ENCODE results near the gene CFLAR. TPM values are rescaled to one million over a fixed set of nuclear protein-coding genes. Genes with fewer than 3 reads are reported as not detected.

Gene CFLAR
- polyA plus RNA-seq, 1 donor from 2014 or later, result 1.6 TPM

DNA sequence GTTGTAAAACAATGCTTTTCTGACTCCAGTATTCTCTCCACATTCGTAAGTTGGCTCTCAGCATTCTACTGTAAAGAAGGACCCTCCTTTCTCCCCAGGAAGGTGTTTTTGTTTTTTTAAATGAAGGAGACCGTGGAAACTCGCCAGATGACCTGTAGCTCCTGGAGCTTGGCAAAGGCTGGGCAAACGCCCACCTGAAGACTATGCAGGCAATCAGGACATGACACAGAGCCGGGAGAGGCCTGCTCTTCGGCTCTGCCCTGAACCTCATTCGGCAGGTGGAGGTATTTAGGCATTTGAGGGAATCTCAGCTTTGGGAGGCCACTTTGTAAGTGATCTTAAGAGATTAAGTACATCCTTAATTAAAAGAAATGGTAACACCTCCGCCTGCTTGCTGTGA lies 84.4 kb downstream of the CFLAR start:
- Histone ChIP-seq H3K9me3 (ENCODE audit: low read length) (no peaks in the 10 kb centered on the region), H3K36me3 (ENCODE audit: insufficient read depth, low read length) (no peaks in the 10 kb centered on the region), H3K27ac (ENCODE audit: low read length) (no peak overlapping the region), H3K9me2 (ENCODE audit: insufficient read depth, low read length) (no peaks in the 10 kb centered on the region), H4K20me1 (ENCODE audit: insufficient read depth) (no peaks in the 10 kb centered on the region), H3K79me2 (replicated peaks; ENCODE audit: insufficient read depth, low read length) (no peaks in the 10 kb centered on the region), H3F3A (ENCODE audit: insufficient read depth, low read length, poor library complexity, severe bottlenecking) (no peaks in the 10 kb centered on the region), H3K27me3 (ENCODE audit: insufficient read depth, low read depth, low read length) (no peaks in the 10 kb centered on the region), H2AFZ (ENCODE audit: low read depth, low read length) (no peak overlapping the region), H3K9ac (ENCODE audit: low read length) (no peak overlapping the region), H3K4me3 (ENCODE audit: low read length) (no peak overlapping the region), H3K4me2 (ENCODE audit: low read length) (no peak overlapping the region)
- no peak for TF ChIP-seq RAD21 (conservative IDR thresholded peaks at IDR 0.05)
- TF ChIP-seq EZH2 (IDR thresholded peaks at IDR 0.05; ENCODE audit: borderline replicate concordance, insufficient read depth, low read length, poor library complexity, severe bottlenecking), result no peak
- no peak for TF ChIP-seq TAF1 (IDR thresholded peaks at IDR 0.05; ENCODE audit: low read depth)

DNA sequence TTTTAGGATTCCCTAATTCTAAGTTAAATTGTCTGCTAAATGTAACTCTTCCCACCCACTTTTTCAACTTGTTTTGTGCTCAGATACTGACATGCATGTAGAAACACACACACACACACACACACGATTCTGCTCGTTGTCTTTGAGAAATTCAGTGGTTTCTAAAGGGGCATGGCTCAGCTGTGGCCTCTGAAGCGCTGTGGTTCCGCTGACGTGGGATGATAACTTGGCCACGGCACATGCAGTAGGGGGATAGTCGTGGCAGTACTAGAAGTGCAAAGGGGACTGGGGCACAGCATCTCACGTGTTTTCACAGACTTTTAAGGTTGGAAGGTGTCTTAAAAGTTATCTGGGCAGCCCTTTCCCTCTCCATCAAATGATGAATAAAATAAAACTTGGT lies 85.4 kb downstream of the CFLAR start:
- no peak overlapping the region for H2AFZ ChIP-seq (ENCODE audit: low read depth, low read length)
- no peaks in the 10 kb centered on the region for H3K79me2 ChIP-seq (replicated peaks; ENCODE audit: insufficient read depth, low read length)
- no peak overlapping the region for H3K4me2 ChIP-seq (ENCODE audit: low read length)
- no peaks in the 10 kb centered on the region for H3K36me3 ChIP-seq (ENCODE audit: insufficient read depth, low read length)
- no peak overlapping the region for H3K27ac ChIP-seq (ENCODE audit: low read length)
- H4K20me1 ChIP-seq (ENCODE audit: insufficient read depth), result no peaks in the 10 kb centered on the region
- H3K4me3 ChIP-seq (ENCODE audit: low read length), result no peak overlapping the region
- H3K9me3 ChIP-seq (ENCODE audit: low read length), result no peaks in the 10 kb centered on the region
- no peaks in the 10 kb centered on the region for H3F3A ChIP-seq (ENCODE audit: insufficient read depth, low read length, poor library complexity, severe bottlenecking)
- no peak overlapping the region for H3K9ac ChIP-seq (ENCODE audit: low read length)
- TF ChIP-seq EP300 (conservative IDR thresholded peaks at IDR 0.05; ENCODE audit: poor library complexity, severe bottlenecking) (no peak), EZH2 (IDR thresholded peaks at IDR 0.05; ENCODE audit: borderline replicate concordance, insufficient read depth, low read length, poor library complexity, severe bottlenecking) (no peak), SMC3 (conservative IDR thresholded peaks at IDR 0.05; ENCODE audit: poor library complexity) (no peak), POLR2AphosphoS5 (IDR thresholded peaks at IDR 0.05) (no peak), RAD21 (conservative IDR thresholded peaks at IDR 0.05) (no peak), TAF1 (IDR thresholded peaks at IDR 0.05; ENCODE audit: low read depth) (no peak), MXI1 (conservative IDR thresholded peaks at IDR 0.05; ENCODE audit: poor library complexity, severe bottlenecking) (no peak)
- TF ChIP-seq, protein P1, sequence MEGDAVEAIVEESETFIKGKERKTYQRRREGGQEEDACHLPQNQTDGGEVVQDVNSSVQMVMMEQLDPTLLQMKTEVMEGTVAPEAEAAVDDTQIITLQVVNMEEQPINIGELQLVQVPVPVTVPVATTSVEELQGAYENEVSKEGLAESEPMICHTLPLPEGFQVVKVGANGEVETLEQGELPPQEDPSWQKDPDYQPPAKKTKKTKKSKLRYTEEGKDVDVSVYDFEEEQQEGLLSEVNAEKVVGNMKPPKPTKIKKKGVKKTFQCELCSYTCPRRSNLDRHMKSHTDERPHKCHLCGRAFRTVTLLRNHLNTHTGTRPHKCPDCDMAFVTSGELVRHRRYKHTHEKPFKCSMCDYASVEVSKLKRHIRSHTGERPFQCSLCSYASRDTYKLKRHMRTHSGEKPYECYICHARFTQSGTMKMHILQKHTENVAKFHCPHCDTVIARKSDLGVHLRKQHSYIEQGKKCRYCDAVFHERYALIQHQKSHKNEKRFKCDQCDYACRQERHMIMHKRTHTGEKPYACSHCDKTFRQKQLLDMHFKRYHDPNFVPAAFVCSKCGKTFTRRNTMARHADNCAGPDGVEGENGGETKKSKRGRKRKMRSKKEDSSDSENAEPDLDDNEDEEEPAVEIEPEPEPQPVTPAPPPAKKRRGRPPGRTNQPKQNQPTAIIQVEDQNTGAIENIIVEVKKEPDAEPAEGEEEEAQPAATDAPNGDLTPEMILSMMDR (IDR thresholded peaks at IDR 0.05; ENCODE audit: poor library complexity, severe bottlenecking), result no peak
- TF ChIP-seq, protein P2, sequence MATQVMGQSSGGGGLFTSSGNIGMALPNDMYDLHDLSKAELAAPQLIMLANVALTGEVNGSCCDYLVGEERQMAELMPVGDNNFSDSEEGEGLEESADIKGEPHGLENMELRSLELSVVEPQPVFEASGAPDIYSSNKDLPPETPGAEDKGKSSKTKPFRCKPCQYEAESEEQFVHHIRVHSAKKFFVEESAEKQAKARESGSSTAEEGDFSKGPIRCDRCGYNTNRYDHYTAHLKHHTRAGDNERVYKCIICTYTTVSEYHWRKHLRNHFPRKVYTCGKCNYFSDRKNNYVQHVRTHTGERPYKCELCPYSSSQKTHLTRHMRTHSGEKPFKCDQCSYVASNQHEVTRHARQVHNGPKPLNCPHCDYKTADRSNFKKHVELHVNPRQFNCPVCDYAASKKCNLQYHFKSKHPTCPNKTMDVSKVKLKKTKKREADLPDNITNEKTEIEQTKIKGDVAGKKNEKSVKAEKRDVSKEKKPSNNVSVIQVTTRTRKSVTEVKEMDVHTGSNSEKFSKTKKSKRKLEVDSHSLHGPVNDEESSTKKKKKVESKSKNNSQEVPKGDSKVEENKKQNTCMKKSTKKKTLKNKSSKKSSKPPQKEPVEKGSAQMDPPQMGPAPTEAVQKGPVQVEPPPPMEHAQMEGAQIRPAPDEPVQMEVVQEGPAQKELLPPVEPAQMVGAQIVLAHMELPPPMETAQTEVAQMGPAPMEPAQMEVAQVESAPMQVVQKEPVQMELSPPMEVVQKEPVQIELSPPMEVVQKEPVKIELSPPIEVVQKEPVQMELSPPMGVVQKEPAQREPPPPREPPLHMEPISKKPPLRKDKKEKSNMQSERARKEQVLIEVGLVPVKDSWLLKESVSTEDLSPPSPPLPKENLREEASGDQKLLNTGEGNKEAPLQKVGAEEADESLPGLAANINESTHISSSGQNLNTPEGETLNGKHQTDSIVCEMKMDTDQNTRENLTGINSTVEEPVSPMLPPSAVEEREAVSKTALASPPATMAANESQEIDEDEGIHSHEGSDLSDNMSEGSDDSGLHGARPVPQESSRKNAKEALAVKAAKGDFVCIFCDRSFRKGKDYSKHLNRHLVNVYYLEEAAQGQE (IDR thresholded peaks at IDR 0.05; ENCODE audit: borderline replicate concordance), result no peak
- no peaks in the 10 kb centered on the region for H3K9me2 ChIP-seq (ENCODE audit: insufficient read depth, low read length)
- no peaks in the 10 kb centered on the region for H3K27me3 ChIP-seq (ENCODE audit: insufficient read depth, low read depth, low read length)

All from neural cell (in vitro differentiated cells).